HG02798 (cell line): Measurements from ENCODE around the gene PALD1.
A peak's percentile ranks its signal among the peaks of the same experiment; 100 is the strongest.
"Not testable (repeated sequence)": the region's sequence is repeated elsewhere in the genome, so short reads cannot be mapped to it uniquely, and the experiment has no call there.

Source experiments
- ATAC-seq: cut with Tn5 transposase; IDR thresholded peaks from one replicate; pipeline ENCODE4 v1.9.1; 2021; ENCODE audit warnings: mild to moderate bottlenecking; ENCODE audit not compliant: unreplicated experiment, poor library complexity

The PALD1 gene

GRCh38 chr10:70566515-70567290 is 88.1 kb downstream of the PALD1 start:
- ATAC-seq, result no peak

DNA sequence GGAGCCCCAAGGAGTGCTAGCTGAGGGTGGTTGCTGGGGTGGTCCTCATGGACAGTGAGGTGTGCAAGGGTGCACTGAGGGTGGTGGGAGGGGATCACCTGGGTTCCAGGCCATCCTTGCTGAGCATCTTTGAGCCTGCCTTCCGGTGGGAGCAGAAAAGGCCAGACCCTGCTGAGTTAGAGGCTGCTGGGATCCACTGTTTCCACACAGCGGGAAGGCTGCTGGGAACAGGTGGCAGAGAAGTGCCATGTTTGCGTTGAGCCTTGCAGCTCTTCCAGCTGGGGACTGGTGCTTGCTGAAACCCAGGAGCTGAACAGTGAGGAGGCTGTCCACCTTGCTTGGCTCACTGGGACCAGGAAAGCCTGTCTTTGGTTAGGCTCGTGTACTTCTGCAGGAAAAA is 89.0 kb downstream of the PALD1 start:
- no peak for ATAC-seq

DNA sequence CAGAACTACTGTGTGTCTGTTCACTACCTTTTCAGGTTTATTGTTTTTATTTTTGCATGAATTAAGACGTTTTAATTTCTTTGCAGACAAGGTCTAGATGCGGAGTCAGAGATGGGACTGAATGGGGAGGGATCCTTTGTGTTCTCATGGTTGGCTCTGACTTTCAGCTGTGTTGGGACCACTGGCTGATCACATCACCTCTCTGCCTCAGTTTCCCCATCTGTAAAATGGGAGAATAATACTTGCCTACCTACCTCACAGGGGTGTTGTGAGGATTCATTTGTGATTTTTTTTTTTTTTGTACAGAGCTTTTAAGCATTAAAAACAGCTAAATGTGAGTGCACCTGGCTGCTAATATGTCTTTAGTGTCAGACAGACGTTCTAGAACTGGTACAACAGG is 89.5 kb downstream of the PALD1 start:
- ATAC-seq, result no peak

- no peak for ATAC-seq
These were observed 90.4 kb downstream of the PALD1 start for GRCh38 chr10:70568781-70569495.

- no peak for ATAC-seq
These were observed 92.7 kb downstream of the PALD1 start for GRCh38 chr10:70571236-70571635.

DNA sequence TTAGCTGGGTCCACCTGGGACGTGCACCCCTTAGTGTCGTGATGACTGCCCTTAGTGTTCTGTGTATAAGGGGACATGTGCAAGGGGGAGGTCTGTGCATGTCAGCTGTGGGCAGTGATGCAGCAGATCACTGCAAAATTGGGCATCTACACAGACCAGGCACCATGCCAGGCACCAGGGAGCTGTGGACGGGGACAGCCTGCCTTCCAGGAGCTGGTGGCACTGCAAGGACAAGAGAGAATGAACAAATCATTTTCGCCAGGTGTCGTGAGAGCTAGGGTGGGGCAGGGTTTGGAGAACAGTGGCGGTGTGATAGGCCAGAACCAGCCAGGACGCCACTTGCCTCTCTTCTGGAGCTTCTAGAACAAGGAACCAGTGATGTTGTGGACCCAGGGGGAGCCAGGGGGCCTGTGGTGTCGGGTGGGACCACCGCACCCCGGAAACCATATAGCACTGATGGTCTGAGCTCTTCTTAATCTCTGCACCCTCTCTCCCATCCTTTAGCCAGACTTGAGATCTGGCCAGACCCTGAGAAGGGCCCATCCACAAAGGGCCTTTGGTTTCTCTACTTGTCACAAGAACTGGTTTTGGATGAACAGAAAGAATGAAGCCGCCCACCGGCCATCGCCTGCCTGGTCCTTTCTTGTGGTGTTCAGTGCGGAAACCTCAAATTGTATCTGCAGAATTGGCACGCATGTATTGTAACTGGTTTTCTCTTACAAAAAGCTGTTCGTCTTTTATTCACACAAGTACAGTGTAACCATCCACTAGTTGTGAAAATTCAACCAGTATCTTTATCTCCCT is 93.3 kb downstream of the PALD1 start:
- no peak for ATAC-seq

GRCh38 chr10:70573599-70574506 is 95.3 kb downstream of the PALD1 start:
- ATAC-seq, result no peak

- no peak for ATAC-seq
These were observed 96.9 kb downstream of the PALD1 start for GRCh38 chr10:70575486-70575873.

- peak; percentile 67 for ATAC-seq
These were observed 97.6 kb downstream of the PALD1 start for GRCh38 chr10:70575874-70576802.

GRCh38 chr10:70576803-70577517 is 98.4 kb downstream of the PALD1 start:
- ATAC-seq, result no peak

GRCh38 chr10:70578371-70578947 is 99.9 kb downstream of the PALD1 start:
- ATAC-seq, result peak; percentile 61

DNA sequence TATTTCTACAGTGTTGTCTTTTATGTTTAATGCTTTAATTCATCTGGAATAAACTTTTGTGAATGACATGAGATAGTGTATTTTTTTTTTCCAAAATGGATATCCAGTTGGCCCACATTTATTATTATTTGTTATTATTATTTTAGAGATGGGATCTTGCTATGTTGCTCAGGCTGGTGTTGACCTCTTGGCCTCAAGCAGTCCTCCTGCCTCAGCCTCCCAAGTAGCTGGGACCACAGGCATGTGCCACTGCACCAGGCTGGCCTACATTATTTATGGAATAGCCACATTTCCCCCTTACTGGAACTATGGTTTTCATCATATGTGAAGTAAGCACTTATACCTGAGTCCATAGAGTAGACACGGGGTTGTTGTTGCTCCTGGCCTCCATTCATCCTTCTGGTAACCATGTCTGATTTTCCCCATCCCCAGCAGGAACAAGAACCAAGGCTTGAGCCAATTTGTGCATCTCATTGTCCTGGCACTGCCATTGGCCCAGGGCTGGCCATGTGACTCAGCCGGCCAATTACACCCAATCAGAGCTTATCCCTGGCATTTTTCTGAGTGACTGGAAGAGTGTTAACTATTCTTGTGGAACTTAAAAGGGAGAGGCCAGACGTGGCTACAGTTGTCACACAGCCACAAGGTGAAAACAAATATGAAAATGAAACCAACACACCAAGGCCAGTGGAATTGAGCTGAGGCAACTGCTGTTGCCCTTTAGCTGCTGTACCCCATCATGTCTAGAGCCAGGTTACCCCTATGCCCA is 100.9 kb downstream of the PALD1 start:
- ATAC-seq, result no peak

DNA sequence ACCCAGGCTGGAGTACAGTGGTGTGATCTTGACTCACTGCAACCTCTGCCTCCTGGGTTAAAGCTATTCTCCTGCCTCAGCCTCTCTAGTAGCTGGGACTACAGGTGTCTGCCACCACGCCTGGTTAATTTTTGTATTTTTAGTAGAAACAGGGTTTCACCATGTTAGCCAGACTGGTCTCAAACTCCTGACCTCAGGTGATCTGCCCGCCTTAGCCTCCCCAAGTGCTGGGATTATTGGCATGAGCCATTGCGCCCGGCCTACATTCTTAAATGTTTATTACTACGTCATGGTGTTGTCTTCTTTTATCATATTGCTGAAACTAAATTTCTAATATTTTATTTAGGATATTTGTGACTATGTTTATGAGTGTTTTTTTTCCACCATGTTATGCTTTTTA is 102.6 kb downstream of the PALD1 start:
- not testable (repeated sequence) for ATAC-seq

DNA sequence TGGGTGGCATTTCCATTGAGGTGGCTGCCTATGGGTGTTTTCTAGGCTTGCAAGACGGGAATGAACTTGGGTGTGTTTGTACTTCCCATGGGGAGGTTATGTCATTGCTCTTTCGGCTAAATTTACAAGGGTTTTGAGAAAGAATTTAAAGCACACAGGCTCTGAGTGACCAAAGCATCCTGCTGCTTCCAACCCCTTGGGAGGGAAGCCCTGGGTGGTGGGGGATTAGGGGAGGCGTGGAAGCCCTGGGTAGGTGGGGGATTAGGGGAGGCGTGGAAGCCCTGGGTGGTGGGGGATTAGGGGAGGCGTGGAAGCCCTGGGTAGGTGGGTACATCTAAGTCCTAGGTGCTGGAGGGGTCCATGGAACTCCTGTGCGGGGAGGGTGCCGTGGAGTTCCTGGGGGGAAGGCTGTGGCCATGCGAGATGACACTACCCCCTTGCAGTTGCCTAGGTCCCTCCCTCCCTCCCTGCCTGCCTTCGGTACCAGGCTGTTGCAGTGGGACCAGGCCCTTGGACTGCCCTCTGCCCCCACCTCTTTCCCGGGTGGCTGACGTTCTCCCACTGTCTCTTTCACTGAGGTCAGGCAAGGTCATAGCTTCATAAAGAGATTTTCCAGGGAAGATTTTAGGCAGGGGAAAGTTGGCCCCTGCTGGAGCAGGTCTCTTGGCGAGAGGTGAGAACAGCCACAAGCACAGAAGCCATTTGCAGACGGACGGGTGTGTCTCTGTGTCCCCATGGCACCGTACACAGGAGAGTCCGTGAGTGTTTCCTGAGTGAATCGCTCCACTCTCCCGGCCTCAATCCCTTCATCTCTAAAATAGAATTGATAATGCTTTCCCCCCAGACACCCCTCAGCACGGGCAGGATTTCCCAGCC is 104.5 kb downstream of the PALD1 start:
- no peak for ATAC-seq

DNA sequence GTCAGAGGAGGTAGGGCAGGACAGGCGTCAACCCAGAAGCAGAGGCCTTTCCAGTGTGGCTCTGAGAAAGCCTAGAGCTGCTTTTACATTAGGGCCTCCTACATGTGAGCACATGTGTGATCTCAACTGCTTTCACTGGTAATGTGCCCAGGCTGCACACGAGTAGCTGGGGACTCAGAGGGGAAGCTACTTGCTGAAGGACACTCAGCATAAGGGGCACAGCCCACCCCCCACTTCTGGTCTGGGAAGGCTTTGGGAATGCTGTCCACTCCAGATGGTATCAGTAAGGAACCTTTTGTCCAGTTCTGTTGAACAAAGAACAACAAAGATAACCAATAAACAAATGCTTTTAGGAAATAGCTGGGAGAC is 105.1 kb downstream of the PALD1 start:
- no peak for ATAC-seq

GRCh38 chr10:70584366-70584765 is 105.8 kb downstream of the PALD1 start:
- no peak for ATAC-seq
